Stimulated activated naive CD8-positive, alpha-beta T cell treated with anti-CD3 and anti-CD28 coated beads, Interleukin-15, Interleukin-2, amounts not matched to agents 100 U/mL and 50 U/mL, for 24 hours (primary cell): ENCODE results near the gene TOP1.

ENCODE experiments used
- ATAC-seq: fragments of 150-1000 bp; cut with Tn5 transposase; one replicate; pipeline ENCODE4 v1.10.0; 2021
- DNase-seq: peaks from one replicate; pipeline ENCODE4 v3.0.0; 2021

TOP1 gene

GRCh38 chr20:41168281-41169161 lies 139.9 kb downstream of the TOP1 start:
- no peak for DNase-seq
- ATAC-seq: no peak

- ATAC-seq: no peak
- no peak for DNase-seq
These were observed 140.6 kb downstream of the TOP1 start for GRCh38 chr20:41169162-41169690.

- ATAC-seq (no peak), DNase-seq (peak; percentile 1)
These were observed 141.2 kb downstream of the TOP1 start for GRCh38 chr20:41169791-41170351.

- DNase-seq (peak; percentile 2), ATAC-seq (no peak)
These were observed 141.9 kb downstream of the TOP1 start for GRCh38 chr20:41170386-41171105.

- ATAC-seq (no peak), DNase-seq (peak; percentile 2)
These were observed 143.2 kb downstream of the TOP1 start for GRCh38 chr20:41171736-41172295.

GRCh38 chr20:41172296-41173140 lies 143.9 kb downstream of the TOP1 start:
- ATAC-seq: peak; percentile 7
- DNase-seq: peak; percentile 9

- ATAC-seq (peak; percentile 69), DNase-seq (peak; percentile 75)
These were observed 144.6 kb downstream of the TOP1 start for GRCh38 chr20:41173161-41173721.

GRCh38 chr20:41173791-41174341 lies 145.2 kb downstream of the TOP1 start:
- ATAC-seq (no peak), DNase-seq (no peak)
